Lung (tissue), 12 donors: Measurements from ENCODE around the gene RSAD2. TPM values are rescaled to one million over a fixed set of nuclear protein-coding genes. Genes with fewer than 3 reads are reported as not detected.

ENCODE experiments used
- ATAC-seq: fragments of 200-7000 bp; cut with Tn5 transposase; one replicate; pipeline ENCODE4 v1.9.1; 2020; ENCODE audit warnings: moderate number of reproducible peaks; ENCODE audit not compliant: insufficient read depth, low FRiP score
- DNase-seq, 3 donors: peaks; one replicate each; pipeline ENCODE4 v3.0.0-alpha.2; 2013 to 2017
- H3K27ac ChIP-seq, 2 donors: one replicate each; pipeline ENCODE4 v1.5.1; 2013; ENCODE audit warnings: mild to moderate bottlenecking in 2 of 2, moderate library complexity in 2 of 2, control low read depth in 1 of 2, inconsistent platforms in 1 of 2, low read depth in 1 of 2, low read length in 1 of 2
- H3K27me3 ChIP-seq, 3 donors: one replicate each; pipeline ENCODE4 v1.5.1; 2013; ENCODE audit warnings: low read length in 2 of 3; ENCODE audit not compliant: control insufficient read depth in 3 of 3, insufficient read depth in 3 of 3
- H3K36me3 ChIP-seq, 4 donors: one replicate each; pipeline ENCODE4 v1.5.1; 2013; ENCODE audit warnings: low read length in 4 of 4, mild to moderate bottlenecking in 1 of 4, moderate library complexity in 1 of 4; ENCODE audit not compliant: control insufficient read depth in 4 of 4, insufficient read depth in 4 of 4
- H3K4me1 ChIP-seq, 5 donors: one replicate each; pipeline ENCODE4 v1.5.1; 2013; ENCODE audit warnings: low read length in 5 of 5, mild to moderate bottlenecking in 2 of 5, moderate library complexity in 1 of 5; ENCODE audit not compliant: control insufficient read depth in 5 of 5, insufficient read depth in 5 of 5
- H3K4me3 ChIP-seq: one replicate; pipeline ENCODE4 v1.5.1; 2013; ENCODE audit warnings: mild to moderate bottlenecking, control low read depth, moderate library complexity
- H3K9ac ChIP-seq, 2 donors: one replicate each; pipeline ENCODE4 v1.5.1; 2013; ENCODE audit warnings: low read length in 2 of 2, control low read depth in 1 of 2; ENCODE audit not compliant: insufficient read depth in 1 of 2
- H3K9me3 ChIP-seq, 4 donors: one replicate each; pipeline ENCODE4 v1.5.1; 2013; ENCODE audit warnings: low read length in 3 of 4, mild to moderate bottlenecking in 1 of 4, moderate library complexity in 1 of 4; ENCODE audit not compliant: control insufficient read depth in 4 of 4, insufficient read depth in 3 of 4
- CTCF ChIP-seq: IDR thresholded peaks from 2 replicates; pipeline ENCODE4 v1.5.1; 2012; ENCODE audit warnings: mild to moderate bottlenecking; ENCODE audit errors: control extremely low read depth, extremely low read depth
- WGBS, 2 donors: extraction: QIAGEN DNeasy Blood & Tissue Kit; methylation state at CpG; one replicate each; pipeline ENCODE4 v1.1.7; 2013; 5-methylcytosine and 5-hydroxymethylcytosine counted together
- polyA plus RNA-seq, 2 donors: library from polyadenylated mRNA; stranded (reverse); fragments of 200-250 nt; gene quantifications; one replicate each; pipeline ENCODE4 v1.2.1, GENCODE V29; 2013
- total RNA-seq, 2 donors: library from RNA; depleted of rRNA in 1 of 2; stranded (reverse); fragments of >200 nt in 1 of 2; gene quantifications; one replicate each; pipeline ENCODE4 v1.2.1, GENCODE V29; 2014 to 2021
- donor health status: control.
- donor health status: control.
- donor health status: Bipolar disorder and iron deficiency.
- donor health status: healthy.
- donor health status: DM: yes; HTN: yes; CAD: no.

Gene RSAD2
- total and polyA plus RNA-seq, 4 donors: 3.3 to 13.2 (median 12.0) TPM

GRCh38 chr2:6946722-6947121, 69.1 kb downstream of the RSAD2 start:
- Histone ChIP-seq H3K4me1 (peaks cover 0 to 9% (median 0%) of the 10 kb centered on the region in 5 donors), H3K27me3 (no peaks in the 10 kb centered on the region), H3K27ac (no peak overlapping the region), H3K9me3 (no peaks in the 10 kb centered on the region), H3K4me3 (no peak overlapping the region), H3K9ac (no peak overlapping the region), H3K36me3 (peaks cover 0 to 19% (median 4%) of the 10 kb centered on the region in 4 donors)
- no peak for TF ChIP-seq CTCF
- no peak for DNase-seq
- 63 to 80% methylated on average over 2 of the region's 2 CpGs for WGBS, 2 donors
- no peak for ATAC-seq

Other genes starting within 250 kb of the RSAD2 start
- gene CMPK2, start 11.9 kb upstream of the RSAD2 start, total RNA-seq: 10 to 100 TPM; 10.6 to 14.8 TPM
- gene CMPK2, start 11.9 kb upstream of the RSAD2 start, polyA plus RNA-seq: 10 to 100 TPM in 1 of 2 donors, 1 to 10 TPM in 1; 5.7 to 11.8 TPM
- 10 to 100 TPM in 1 of 2 donors, 1 to 10 TPM in 1; 8.4 to 25.3 TPM for gene RNF144A, start 39.6 kb downstream of the RSAD2 start, total RNA-seq
- 1 to 10 TPM; 2.7 to 3.2 TPM for gene RNF144A, start 39.6 kb downstream of the RSAD2 start, polyA plus RNA-seq